ENCODE measurements around the gene KNDC1. TPM values are rescaled to one million over a fixed set of nuclear protein-coding genes. Genes with fewer than 3 reads are reported as not detected.
A peak's percentile ranks its signal among the peaks of the same experiment; 100 is the strongest.

Gene KNDC1
- total and polyA plus RNA-seq, 10 donors = 0.05 to 3.5 (median 1.0) TPM

- DNase-seq = no peak
- WGBS, 5 donors = 53 to 92% (median 61%) methylated on average over 2 to 33 of the region's 33 CpGs
- H3K27me3 ChIP-seq (replicated peaks in 1 of 7) = peaks cover 0 to 89% (median 42%) of the 10 kb centered on the region in 7 donors
- no peak overlapping the region for H3K27ac ChIP-seq
- peaks cover 0 to 23% (median 14%) of the 10 kb centered on the region in 6 donors for H3K4me1 ChIP-seq
- H3K36me3 ChIP-seq = no peaks in the 10 kb centered on the region
- TF ChIP-seq POLR2AphosphoS5 (IDR thresholded peaks at IDR 0.05) = no peak
- no peak for TF ChIP-seq CTCF (IDR thresholded peaks at IDR 0.05 in 8 of 11, conservative IDR thresholded peaks at IDR 0.05 in 3 of 11)
- TF ChIP-seq POLR2A (IDR thresholded peaks at IDR 0.05) = no peak
- intact Hi-C loops (cut with DNase I; ENCODE audit: low total_unique reads) = no loop called here
- peak overlapping the region in 2 of 8 donors; percentile 61 to 72 for H3K4me3 ChIP-seq
- no peaks in the 10 kb centered on the region for H3K9me3 ChIP-seq
Observed at GRCh38 chr10:133161486-133162109, 1.6 kb downstream of the KNDC1 start.

GRCh38 chr10:133162178-133162909 lies 2.3 kb downstream of the KNDC1 start:
- H3K4me1 ChIP-seq = peaks cover 0 to 23% (median 14%) of the 10 kb centered on the region in 6 donors
- TF ChIP-seq CTCF (IDR thresholded peaks at IDR 0.05 in 8 of 11, conservative IDR thresholded peaks at IDR 0.05 in 3 of 11) = no peak
- no peak for TF ChIP-seq POLR2A (IDR thresholded peaks at IDR 0.05)
- TF ChIP-seq POLR2AphosphoS5 (IDR thresholded peaks at IDR 0.05) = no peak
- no peak for DNase-seq
- WGBS, 5 donors = 87 to 90% (median 89%) methylated on average over 21 to 22 of the region's 22 CpGs
- H3K9me3 ChIP-seq = no peaks in the 10 kb centered on the region
- H3K4me3 ChIP-seq = no peak overlapping the region
- H3K27me3 ChIP-seq (replicated peaks in 1 of 7) = peaks cover 0 to 89% (median 42%) of the 10 kb centered on the region in 7 donors
- no peaks in the 10 kb centered on the region for H3K36me3 ChIP-seq
- intact Hi-C loops (cut with DNase I; ENCODE audit: low total_unique reads) = no loop called here
- no peak overlapping the region for H3K27ac ChIP-seq

GRCh38 chr10:133162910-133163856 lies 3.2 kb downstream of the KNDC1 start:
- Histone ChIP-seq H3K27ac (no peak overlapping the region), H3K36me3 (no peaks in the 10 kb centered on the region), H3K4me1 (peaks cover 0 to 23% (median 14%) of the 10 kb centered on the region in 6 donors), H3K4me3 (no peak overlapping the region), H3K27me3 (replicated peaks in 1 of 7) (peaks cover 0 to 86% (median 42%) of the 10 kb centered on the region in 7 donors), H3K9me3 (no peaks in the 10 kb centered on the region)
- DNase-seq = no peak
- intact Hi-C loops (cut with DNase I; ENCODE audit: low total_unique reads) = no loop called here
- TF ChIP-seq CTCF (IDR thresholded peaks at IDR 0.05 in 8 of 11, conservative IDR thresholded peaks at IDR 0.05 in 3 of 11) (no peak), POLR2AphosphoS5 (IDR thresholded peaks at IDR 0.05) (no peak), POLR2A (IDR thresholded peaks at IDR 0.05) (no peak)
- WGBS, 5 donors = 73 to 85% (median 78%) methylated on average over 20 to 21 of the region's 21 CpGs
